ENCODE measurements around the gene PLA2G6. TPM values are rescaled to one million over a fixed set of nuclear protein-coding genes. Genes with fewer than 3 reads are reported as not detected.

The PLA2G6 gene
- total and polyA plus RNA-seq, 4 experiments from 2014 or later = 1.1 to 238 (median 116) TPM

DNA sequence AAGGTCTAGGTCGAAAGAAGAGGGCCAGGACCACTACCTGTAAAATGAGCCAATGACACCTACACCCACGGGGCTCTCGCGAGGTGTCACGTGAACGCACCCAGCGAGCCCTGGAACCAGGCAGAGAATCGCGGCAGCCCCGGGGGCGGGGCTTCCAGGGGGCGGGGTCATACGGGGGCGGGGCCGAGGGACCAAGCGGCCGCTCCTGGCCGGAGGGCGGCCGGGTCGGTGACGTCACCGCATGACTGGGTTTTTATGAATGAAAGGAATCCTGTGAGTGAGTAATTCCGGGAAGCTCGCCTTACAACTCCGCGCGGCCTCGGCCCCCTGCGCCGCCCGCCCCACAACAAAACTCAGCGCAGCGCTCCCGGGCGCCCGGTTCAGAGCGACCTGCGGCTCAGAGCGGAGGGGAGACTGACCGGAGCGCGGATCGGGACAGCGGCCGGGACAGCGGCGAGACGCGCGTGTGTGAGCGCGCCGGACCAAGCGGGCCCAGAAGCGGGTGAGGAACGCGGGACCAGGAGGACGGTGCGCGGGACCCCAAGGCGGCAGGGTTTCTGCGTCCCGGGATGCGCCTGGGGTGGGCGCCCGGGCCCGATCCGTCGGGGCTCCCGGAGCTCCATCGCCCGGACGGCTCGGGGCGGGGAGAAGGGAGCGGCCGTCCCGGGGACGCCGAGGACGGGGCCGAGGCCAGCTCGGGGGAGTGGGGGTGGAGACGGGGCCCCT is 20.2 kb upstream of the PLA2G6 start, which contains the start of gene MAFF:
Gene MAFF (plus strand): TSS at position 284 of the 726 bp plus-strand sequence. CDS start 11,860 bp downstream, outside the sequence.
- peaks cover 0 to 7% of the 10 kb centered on the region in 2 donors for H3K36me3 Mint-ChIP-seq
- no peaks in the 10 kb centered on the region for H3K9me3 Mint-ChIP-seq
- peak within 1 kb of the TSS; percentile 90 to 98 (median 97) for H3K27ac Mint-ChIP-seq
- peak; percentile 77 to 93 (median 80) for DNase-seq
- H3K4me1 ChIP-seq (ENCODE audit: insufficient read depth, low read length) = peaks cover 32% of the 10 kb centered on the region
- peak within 1 kb of the TSS; percentile 80 to 90 for H3K4me3 ChIP-seq (ENCODE audit: low read length in 2 of 2)
- peak within 1 kb of the TSS; percentile 87 to 93 (median 90) for H3K4me3 Mint-ChIP-seq
- CTCF ChIA-PET (ENCODE audit: partially characterized antibody) = interaction anchor here (3.2 kb wide), 1 partner anchor 13 kb away, joined by 13 read pairs; no protein-coding TSS in a partner anchor
- H3K27me3 ChIP-seq (ENCODE audit: insufficient read depth, low read length) = no peaks in the 10 kb centered on the region
- no peaks in the 10 kb centered on the region for H3K9me3 ChIP-seq (ENCODE audit: control insufficient read depth in 1 of 2, low read length in 2 of 2)
- H3K36me3 ChIP-seq (ENCODE audit: insufficient read depth, low read length) = no peaks in the 10 kb centered on the region
- no peaks in the 10 kb centered on the region for H3K27me3 Mint-ChIP-seq
- peak within 1 kb of the TSS; percentile 81 for H3K27ac ChIP-seq (ENCODE audit: low read depth, low read length)
- intact Hi-C loops (cut with micrococcal nuclease) = loop anchor here (1.0 to 5.0 kb wide), 3 partner anchors 12 to 115 kb away; partner anchors contain the start of genes CSNK1E and PLA2G6
- H3K4me1 Mint-ChIP-seq = peaks cover 18 to 47% (median 26%) of the 10 kb centered on the region in 4 donors
- POLR2A ChIA-PET (ENCODE audit: partially characterized antibody) = interaction anchor here (0.6 to 4.3 kb wide), 8 partner anchors 9 to 65 kb away, joined by 3 to 72 read pairs (median 8); partner anchors contain the start of gene PLA2G6

DNA sequence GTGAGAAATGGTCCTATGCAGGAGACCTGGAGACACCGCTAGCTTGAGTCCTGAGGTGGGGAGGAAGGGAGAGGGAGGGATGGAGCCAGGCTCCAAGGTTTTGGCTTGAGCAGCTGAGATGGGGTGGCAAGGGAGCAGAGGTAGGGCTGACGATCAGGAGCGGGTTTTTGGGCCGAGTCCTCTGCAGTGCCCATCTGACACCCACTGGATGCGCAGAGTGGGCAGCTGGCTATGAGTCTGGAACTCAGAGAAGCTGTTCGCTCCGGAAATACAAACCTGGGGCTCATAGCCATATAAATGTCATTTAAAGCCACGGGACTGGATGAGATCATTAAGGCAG is 19.7 kb upstream of the PLA2G6 start:
- H3K27ac ChIP-seq (ENCODE audit: low read depth, low read length) = peak overlapping the region; percentile 81
- H3K9me3 Mint-ChIP-seq = no peaks in the 10 kb centered on the region
- H3K36me3 Mint-ChIP-seq = peaks cover 0 to 7% of the 10 kb centered on the region in 2 donors
- H3K36me3 ChIP-seq (ENCODE audit: insufficient read depth, low read length) = no peaks in the 10 kb centered on the region
- peak overlapping the region; percentile 90 to 98 (median 97) for H3K27ac Mint-ChIP-seq
- peaks cover 32% of the 10 kb centered on the region for H3K4me1 ChIP-seq (ENCODE audit: insufficient read depth, low read length)
- intact Hi-C loops (cut with micrococcal nuclease) = loop anchor here (1.0 to 5.0 kb wide), 2 partner anchors 20 to 116 kb away; partner anchors contain the start of genes CSNK1E and PLA2G6
- peaks cover 18 to 47% (median 26%) of the 10 kb centered on the region in 4 donors for H3K4me1 Mint-ChIP-seq
- no peaks in the 10 kb centered on the region for H3K27me3 Mint-ChIP-seq
- ChIA-PET CTCF (ENCODE audit: partially characterized antibody) (interaction anchor here (3.2 kb wide), 1 partner anchor 14 kb away, joined by 13 read pairs; no protein-coding TSS in a partner anchor), POLR2A (ENCODE audit: partially characterized antibody) (interaction anchor here (0.6 to 4.3 kb wide), 8 partner anchors 9 to 66 kb away, joined by 3 to 72 read pairs (median 8); partner anchors contain the start of gene PLA2G6)
- no peak for DNase-seq
- peak overlapping the region in 1 of 2 donors; percentile 80 for H3K4me3 ChIP-seq (ENCODE audit: low read length in 2 of 2)
- no peaks in the 10 kb centered on the region for H3K9me3 ChIP-seq (ENCODE audit: control insufficient read depth in 1 of 2, low read length in 2 of 2)
- no peaks in the 10 kb centered on the region for H3K27me3 ChIP-seq (ENCODE audit: insufficient read depth, low read length)
- H3K4me3 Mint-ChIP-seq = peak overlapping the region; percentile 79 to 91 (median 86)

DNA sequence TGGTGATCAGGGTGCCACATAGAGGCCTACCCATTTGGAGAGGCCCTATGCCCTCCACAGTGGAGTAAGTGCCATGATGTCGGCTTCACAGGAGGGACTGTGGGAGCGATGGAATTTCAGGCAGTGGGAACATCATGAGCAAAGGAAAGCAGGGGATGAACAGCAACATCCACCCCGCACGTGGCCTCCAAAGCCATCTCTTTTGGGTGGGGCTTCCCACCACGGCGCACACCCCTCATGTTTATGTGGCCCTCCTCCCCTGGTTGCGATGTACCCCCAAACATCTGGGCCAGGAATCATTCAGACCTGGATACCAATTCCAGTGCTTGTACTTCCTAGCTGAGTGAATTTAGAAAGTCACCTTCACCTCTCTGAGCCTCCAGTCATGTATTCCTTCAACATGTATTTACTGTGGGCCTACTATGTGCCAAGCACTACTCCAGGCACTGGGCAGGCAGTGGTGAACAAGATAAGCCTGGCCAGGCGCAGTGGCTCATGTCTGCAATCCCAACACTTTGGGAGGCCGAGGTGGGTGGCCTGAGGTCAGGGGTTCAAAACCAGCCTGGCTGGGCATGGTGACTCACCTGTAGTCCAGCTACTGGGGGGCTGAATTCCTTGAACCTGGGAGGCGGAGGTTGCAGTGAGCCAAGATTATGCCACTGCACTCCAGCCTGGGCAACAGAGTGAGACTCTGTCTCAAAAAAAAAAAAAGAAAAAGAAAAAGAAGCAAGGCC is 18.4 kb upstream of the PLA2G6 start:
- intact Hi-C loops (cut with micrococcal nuclease) = loop anchor here (5.0 kb wide), 1 partner anchor 117 kb away; the partner anchor contains the start of gene CSNK1E

GRCh38 chr22:38196791-38197419 is 15.3 kb upstream of the PLA2G6 start:
- Histone ChIP-seq H3K9me3 (ENCODE audit: control insufficient read depth in 1 of 2, low read length in 2 of 2) (no peaks in the 10 kb centered on the region), H3K27ac (ENCODE audit: low read depth, low read length) (no peak overlapping the region), H3K4me3 (ENCODE audit: low read length in 2 of 2) (no peak overlapping the region), H3K4me1 (ENCODE audit: insufficient read depth, low read length) (peaks cover 11% of the 10 kb centered on the region), H3K36me3 (ENCODE audit: insufficient read depth, low read length) (no peaks in the 10 kb centered on the region), H3K27me3 (ENCODE audit: insufficient read depth, low read length) (no peaks in the 10 kb centered on the region)
- peak in 1 of 5 donors; percentile 13 for DNase-seq
- peaks cover 0 to 7% of the 10 kb centered on the region in 2 donors for H3K36me3 Mint-ChIP-seq
- no peak overlapping the region for H3K4me3 Mint-ChIP-seq
- no peak overlapping the region for H3K27ac Mint-ChIP-seq
- intact Hi-C loops (cut with micrococcal nuclease) = no loop called here
- peaks cover 10 to 17% (median 11%) of the 10 kb centered on the region in 4 donors for H3K4me1 Mint-ChIP-seq
- ChIA-PET POLR2A (ENCODE audit: partially characterized antibody) (no interaction called here), CTCF (ENCODE audit: partially characterized antibody) (no interaction called here)
- no peaks in the 10 kb centered on the region for H3K9me3 Mint-ChIP-seq
- H3K27me3 Mint-ChIP-seq = no peaks in the 10 kb centered on the region

More for the DNA sequence above, 18.4 kb upstream of the PLA2G6 start:
- Histone ChIP-seq H3K4me3 (ENCODE audit: low read length in 2 of 2) (no peak overlapping the region), H3K4me1 (ENCODE audit: insufficient read depth, low read length) (peaks cover 32% of the 10 kb centered on the region), H3K36me3 (ENCODE audit: insufficient read depth, low read length) (no peaks in the 10 kb centered on the region), H3K27ac (ENCODE audit: low read depth, low read length) (no peak overlapping the region), H3K27me3 (ENCODE audit: insufficient read depth, low read length) (no peaks in the 10 kb centered on the region), H3K9me3 (ENCODE audit: control insufficient read depth in 1 of 2, low read length in 2 of 2) (no peaks in the 10 kb centered on the region)
- peaks cover 0 to 7% of the 10 kb centered on the region in 2 donors for H3K36me3 Mint-ChIP-seq
- peak in 1 of 5 donors; percentile 11 for DNase-seq
- H3K27me3 Mint-ChIP-seq = no peaks in the 10 kb centered on the region
- CTCF ChIA-PET (ENCODE audit: partially characterized antibody) = no interaction called here
- H3K27ac Mint-ChIP-seq = peak overlapping the region in 4 of 7 donors; percentile 30 to 97 (median 66)
- POLR2A ChIA-PET (ENCODE audit: partially characterized antibody) = interaction anchor here (3.0 kb wide), 1 partner anchor 19 kb away, joined by 38 read pairs; the partner anchor contains the start of gene PLA2G6
- H3K4me1 Mint-ChIP-seq = peaks cover 18 to 43% (median 26%) of the 10 kb centered on the region in 4 donors
- no peaks in the 10 kb centered on the region for H3K9me3 Mint-ChIP-seq
- peak overlapping the region in 2 of 8 donors; percentile 29 to 32 for H3K4me3 Mint-ChIP-seq

- H3K36me3 Mint-ChIP-seq = no peaks in the 10 kb centered on the region
- Histone ChIP-seq H3K27me3 (ENCODE audit: insufficient read depth, low read length) (no peaks in the 10 kb centered on the region), H3K9me3 (ENCODE audit: control insufficient read depth in 1 of 2, low read length in 2 of 2) (no peaks in the 10 kb centered on the region), H3K4me1 (ENCODE audit: insufficient read depth, low read length) (no peaks in the 10 kb centered on the region), H3K4me3 (ENCODE audit: low read length in 2 of 2) (no peak overlapping the region), H3K27ac (ENCODE audit: low read depth, low read length) (no peak overlapping the region), H3K36me3 (ENCODE audit: insufficient read depth, low read length) (no peaks in the 10 kb centered on the region)
- peaks cover 0 to 1% (median 0%) of the 10 kb centered on the region in 8 donors for H3K9me3 Mint-ChIP-seq
- no peaks in the 10 kb centered on the region for H3K27me3 Mint-ChIP-seq
- intact Hi-C loops (cut with micrococcal nuclease) = no loop called here
- ChIA-PET CTCF (ENCODE audit: partially characterized antibody) (no interaction called here), POLR2A (ENCODE audit: partially characterized antibody) (no interaction called here)
- H3K4me1 Mint-ChIP-seq = peaks cover 0 to 5% (median under 1%) of the 10 kb centered on the region in 4 donors
- no peak for DNase-seq
- H3K27ac Mint-ChIP-seq = no peak overlapping the region
- H3K4me3 Mint-ChIP-seq = no peak overlapping the region
Measured at GRCh38 chr22:38193580-38193979, 11.9 kb upstream of the PLA2G6 start.

DNA sequence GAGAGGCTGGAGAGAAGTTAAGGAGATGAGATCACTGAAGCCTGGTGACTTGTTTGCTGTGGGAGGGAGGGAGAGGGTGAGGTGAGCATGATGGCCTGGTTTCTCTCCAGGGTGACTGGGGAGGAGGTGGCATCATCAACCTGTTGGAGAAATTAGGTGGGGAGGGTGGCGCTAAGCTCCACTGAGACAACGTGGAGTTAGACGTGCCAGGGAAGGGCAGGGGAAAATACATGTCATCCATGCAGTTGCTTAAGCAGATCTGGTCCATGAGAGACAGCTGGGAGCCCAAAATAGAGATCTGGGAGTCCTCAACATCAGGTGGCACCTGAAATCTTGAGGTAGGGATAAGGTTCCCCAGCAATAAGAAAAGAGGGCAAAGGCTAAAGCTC is 10.8 kb upstream of the PLA2G6 start:
- H3K27me3 ChIP-seq (ENCODE audit: insufficient read depth, low read length) = no peaks in the 10 kb centered on the region
- Mint-ChIP-seq H3K27me3 (no peaks in the 10 kb centered on the region), H3K27ac (peak overlapping the region in 1 of 7 donors; percentile 7), H3K4me3 (no peak overlapping the region), H3K36me3 (no peaks in the 10 kb centered on the region), H3K9me3 (peaks cover 0 to 1% (median 0%) of the 10 kb centered on the region in 8 donors), H3K4me1 (peaks cover 0 to 5% (median under 1%) of the 10 kb centered on the region in 4 donors)
- ChIA-PET POLR2A (ENCODE audit: partially characterized antibody) (interaction anchor here (0.6 to 1.6 kb wide), 3 partner anchors 9 to 22 kb away, joined by 3 to 4 read pairs (median 3); partner anchors contain the start of gene MAFF), CTCF (ENCODE audit: partially characterized antibody) (no interaction called here)
- no peak for DNase-seq
- no peaks in the 10 kb centered on the region for H3K4me1 ChIP-seq (ENCODE audit: insufficient read depth, low read length)
- intact Hi-C loops (cut with micrococcal nuclease) = no loop called here
- no peak overlapping the region for H3K4me3 ChIP-seq (ENCODE audit: low read length in 2 of 2)
- no peaks in the 10 kb centered on the region for H3K9me3 ChIP-seq (ENCODE audit: control insufficient read depth in 1 of 2, low read length in 2 of 2)
- H3K27ac ChIP-seq (ENCODE audit: low read depth, low read length) = no peak overlapping the region
- H3K36me3 ChIP-seq (ENCODE audit: insufficient read depth, low read length) = no peaks in the 10 kb centered on the region
